GM21723 (cell line): ENCODE data around the gene BAZ2B.

Experiments used
- ATAC-seq: cut with Tn5 transposase; IDR thresholded peaks from one replicate; pipeline ENCODE4 v1.9.1; 2021; ENCODE audit warnings: mild to moderate bottlenecking, moderate library complexity; ENCODE audit not compliant: unreplicated experiment

BAZ2B gene

GRCh38 chr2:159573846-159574606 lies 42.3 kb downstream of the BAZ2B start:
- no peak for ATAC-seq

GRCh38 chr2:159573294-159573693 lies 43.1 kb downstream of the BAZ2B start:
- ATAC-seq = no peak

GRCh38 chr2:159572459-159572858 lies 43.9 kb downstream of the BAZ2B start:
- ATAC-seq = no peak

GRCh38 chr2:159571540-159572260 lies 44.6 kb downstream of the BAZ2B start:
- ATAC-seq = no peak

- no peak for ATAC-seq
These were observed 52.3 kb downstream of the BAZ2B start for GRCh38 chr2:159564081-159564480.

GRCh38 chr2:159562248-159562647 lies 54.1 kb downstream of the BAZ2B start:
- no peak for ATAC-seq

- no peak for ATAC-seq
These were observed 54.6 kb downstream of the BAZ2B start for GRCh38 chr2:159561786-159562185.

GRCh38 chr2:159561242-159561641 lies 55.1 kb downstream of the BAZ2B start:
- ATAC-seq = no peak

- no peak for ATAC-seq
These were observed 57.3 kb downstream of the BAZ2B start for GRCh38 chr2:159559034-159559433.

GRCh38 chr2:159558479-159558878 lies 57.9 kb downstream of the BAZ2B start:
- no peak for ATAC-seq

- ATAC-seq = no peak
These were observed 58.8 kb downstream of the BAZ2B start for GRCh38 chr2:159557437-159558034.

- no peak for ATAC-seq
These were observed 60.5 kb downstream of the BAZ2B start for GRCh38 chr2:159555651-159556392.

- no peak for ATAC-seq
These were observed 62.6 kb downstream of the BAZ2B start for GRCh38 chr2:159553727-159554126.

- ATAC-seq = no peak
These were observed 64.5 kb downstream of the BAZ2B start for GRCh38 chr2:159551806-159552205.

- ATAC-seq = no peak
These were observed 66.1 kb downstream of the BAZ2B start for GRCh38 chr2:159550231-159550630.

- ATAC-seq = no peak
These were observed 67.1 kb downstream of the BAZ2B start for GRCh38 chr2:159549234-159549633.

- no peak for ATAC-seq
These were observed 69.5 kb downstream of the BAZ2B start for GRCh38 chr2:159546716-159547430.

- ATAC-seq = no peak
These were observed 70.3 kb downstream of the BAZ2B start for GRCh38 chr2:159546039-159546438.

GRCh38 chr2:159545085-159545484 lies 71.3 kb downstream of the BAZ2B start:
- no peak for ATAC-seq

GRCh38 chr2:159542101-159542500 lies 74.2 kb downstream of the BAZ2B start:
- ATAC-seq = no peak

GRCh38 chr2:159539701-159540100 lies 76.6 kb downstream of the BAZ2B start:
- ATAC-seq = no peak
